ENCODE measurements around the gene MIF4GD.
"Not testable (repeated sequence)": the region's sequence is repeated elsewhere in the genome, so short reads cannot be mapped to it uniquely, and the experiment has no call there.

MIF4GD gene

DNA sequence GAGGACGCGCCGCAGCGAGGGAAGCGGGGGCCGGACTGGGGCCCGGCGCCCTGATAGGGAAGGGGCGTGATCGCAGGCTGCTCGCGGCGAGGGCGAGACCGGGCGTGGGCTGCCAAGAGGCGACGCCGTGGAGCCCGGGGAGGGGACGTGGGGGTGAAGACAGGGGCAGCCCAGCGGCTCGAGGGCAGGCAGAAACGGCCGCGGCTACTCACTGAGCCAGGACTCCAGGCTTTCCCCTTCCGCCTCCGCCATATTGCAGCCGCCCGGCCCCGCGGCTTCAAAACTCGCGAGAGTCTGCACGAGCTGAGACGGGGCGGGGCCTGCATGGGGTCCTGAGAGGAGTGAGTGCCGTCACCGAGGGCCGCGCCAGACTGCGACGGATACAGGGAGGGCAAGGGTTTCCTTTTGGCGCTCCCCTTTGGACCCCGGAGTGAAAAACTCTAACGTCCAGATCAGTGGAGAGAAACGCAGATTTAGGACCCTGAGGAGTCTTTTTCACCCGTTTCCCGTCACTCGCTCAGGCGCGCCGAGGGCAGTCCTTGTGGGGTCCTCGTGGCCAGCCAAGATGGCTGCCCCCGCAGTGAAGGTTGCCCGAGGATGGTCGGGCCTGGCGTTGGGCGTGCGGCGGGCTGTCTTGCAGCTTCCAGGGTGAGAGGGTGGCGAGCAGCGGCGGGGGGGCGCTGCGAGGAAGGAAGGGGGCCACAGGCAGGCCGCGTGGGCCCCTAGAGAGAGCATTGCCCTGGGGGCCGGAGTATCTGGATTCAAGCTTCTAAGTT is 9.5 kb downstream of the MIF4GD start, which contains the start of the genes GGA3 and MRPS7:
Gene GGA3 (minus strand): TSS at position 271 of the 776 bp plus-strand sequence. CDS start 19 bp downstream, at position 252.
Gene MRPS7 (plus strand): TSS at position 544 of the 776 bp plus-strand sequence. CDS start 22 bp downstream, at position 566.
- peak; percentile 91 for DNase-seq (ENCODE audit: low read depth in 1 of 2, low spot score in 1 of 2)

- no peak for DNase-seq (ENCODE audit: low read depth in 1 of 2, low spot score in 1 of 2)
Measured at GRCh38 chr17:75260641-75261335, 10.2 kb downstream of the MIF4GD start.

DNA sequence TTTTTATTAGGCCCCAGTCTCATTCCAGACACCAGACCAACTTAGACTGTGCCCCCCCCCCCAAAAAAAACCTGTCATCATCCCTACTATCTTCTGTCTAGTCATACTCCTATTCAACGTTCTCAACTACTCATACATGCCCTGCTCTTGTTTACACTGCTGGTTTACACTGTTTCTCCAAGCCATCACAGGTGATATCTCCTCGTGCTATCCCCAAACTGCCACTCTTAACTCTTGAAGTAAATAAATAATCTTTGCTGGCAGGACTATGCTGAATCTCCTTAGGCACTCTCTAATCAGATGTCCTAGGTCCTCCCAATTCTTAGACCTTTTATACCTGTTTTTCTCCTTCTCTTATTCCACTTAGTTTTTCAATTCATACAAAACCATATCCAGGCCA is 13.8 kb downstream of the MIF4GD start:
- DNase-seq (ENCODE audit: low read depth in 1 of 2, low spot score in 1 of 2): not testable (repeated sequence)

DNA sequence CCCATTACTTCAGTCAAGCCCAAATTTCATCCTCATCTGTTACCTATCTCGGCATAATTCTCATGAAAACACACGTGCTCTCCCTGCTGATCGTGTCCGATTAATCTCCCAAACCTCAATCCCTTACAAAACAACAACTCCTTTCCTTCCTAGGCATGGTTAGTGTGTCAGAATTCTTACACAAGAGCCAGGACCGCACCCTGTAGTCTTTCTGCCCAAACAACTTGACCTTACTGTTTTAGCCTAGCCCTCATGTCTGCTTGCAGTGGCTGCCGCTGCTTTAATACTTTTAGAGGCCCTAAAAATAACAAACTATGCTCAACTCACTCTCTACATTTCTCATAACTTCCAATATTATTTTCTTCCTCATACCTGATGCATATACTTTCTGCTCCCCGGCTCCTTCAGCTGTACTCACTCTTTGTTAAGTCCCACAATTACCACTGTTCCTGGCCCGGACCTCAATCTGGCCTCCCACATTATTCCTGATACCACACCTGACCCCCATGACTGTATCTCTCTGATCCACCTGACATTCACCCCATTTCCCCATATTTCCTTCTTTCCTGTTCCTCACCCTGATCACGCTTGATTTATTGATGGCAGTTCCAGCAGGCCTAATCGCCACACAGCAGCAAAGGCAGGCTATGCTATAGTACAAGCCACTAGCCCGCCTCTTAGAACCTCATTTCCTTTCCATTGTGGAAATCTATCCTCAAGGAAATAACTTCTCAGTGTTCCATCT is 14.9 kb downstream of the MIF4GD start:
- DNase-seq (ENCODE audit: low read depth in 1 of 2, low spot score in 1 of 2): not testable (repeated sequence)

DNA sequence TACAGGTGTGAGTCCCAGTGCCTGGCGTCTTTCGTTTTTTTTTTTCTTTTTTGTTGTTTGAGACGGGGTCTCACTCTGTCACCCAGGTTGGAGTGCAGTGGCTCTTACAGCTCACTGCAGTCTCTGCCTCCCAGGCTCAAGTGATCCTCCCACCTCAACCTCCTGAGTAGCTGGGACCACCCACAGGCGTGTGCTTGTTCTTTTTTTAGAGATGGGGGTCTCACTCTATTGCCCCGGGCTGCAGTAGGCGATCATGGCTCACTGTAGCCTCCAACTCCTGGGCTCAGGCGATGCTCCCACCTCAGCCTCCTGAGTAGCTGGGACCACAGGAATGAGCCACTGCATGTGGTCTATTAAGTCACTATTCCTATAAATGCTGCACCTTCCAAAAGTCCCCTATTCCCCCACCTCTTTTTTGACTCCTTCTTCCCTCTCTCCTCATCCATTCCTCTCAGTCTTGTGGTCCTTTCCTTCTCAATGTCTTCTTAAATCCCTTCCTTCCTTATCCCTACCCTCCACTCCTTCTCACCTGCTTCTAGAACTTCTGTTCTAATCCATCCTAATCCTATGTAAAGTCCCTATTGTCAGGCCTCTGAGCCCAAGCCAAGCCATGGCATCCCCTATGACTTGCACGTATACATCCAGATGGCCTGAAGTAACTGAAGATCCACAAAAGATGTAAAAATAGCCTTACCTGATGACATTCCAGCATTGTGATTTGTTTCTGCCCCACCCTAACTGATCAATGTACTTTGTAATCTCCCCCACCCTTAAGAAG is 18.8 kb downstream of the MIF4GD start:
- DNase-seq (ENCODE audit: low read depth in 1 of 2, low spot score in 1 of 2): no peak

DNA sequence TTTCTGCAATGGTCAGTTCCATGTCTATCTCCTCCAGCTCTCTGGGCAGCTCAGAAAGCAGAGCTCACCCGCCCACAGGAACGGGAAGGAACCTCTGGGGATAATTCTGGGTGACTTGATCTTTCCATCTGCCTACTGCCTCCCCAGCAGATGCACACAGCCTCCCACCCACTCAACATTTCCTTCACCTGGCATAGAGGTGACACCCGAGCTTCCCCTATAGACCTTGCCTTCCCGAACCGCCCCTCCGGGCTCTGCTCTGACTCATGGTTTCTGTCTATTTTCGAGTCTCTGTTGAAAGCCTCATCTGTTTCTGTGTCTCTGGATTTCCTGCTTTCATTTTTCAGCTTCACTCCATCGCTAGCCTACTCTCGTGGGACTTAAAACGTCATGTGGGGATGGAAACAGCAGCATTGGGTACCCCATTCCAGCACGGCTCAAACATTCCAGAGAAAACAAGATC is 21.0 kb downstream of the MIF4GD start:
- DNase-seq (ENCODE audit: low read depth in 1 of 2, low spot score in 1 of 2): peak; percentile 52 to 66

DNA sequence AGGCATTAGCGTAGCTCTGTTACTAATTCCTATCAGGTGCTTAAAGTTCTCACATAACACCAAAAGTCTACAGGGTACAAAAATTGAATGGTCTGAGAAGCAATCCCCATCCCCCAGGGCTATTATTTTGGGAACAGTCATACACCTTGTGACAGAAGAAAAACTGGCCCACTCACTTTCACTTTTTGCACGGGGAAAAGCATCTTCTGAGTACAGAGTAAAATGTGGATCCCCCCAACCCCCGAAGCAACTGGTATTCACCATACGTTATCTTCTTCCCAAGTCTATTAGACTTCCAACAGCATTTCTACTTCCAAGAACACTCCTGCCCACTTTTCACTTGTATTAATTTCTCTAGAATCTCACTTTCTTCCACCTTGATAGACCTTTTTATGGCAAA is 21.5 kb downstream of the MIF4GD start:
- no peak for DNase-seq (ENCODE audit: low read depth in 1 of 2, low spot score in 1 of 2)

- no peak for DNase-seq (ENCODE audit: low read depth in 1 of 2, low spot score in 1 of 2)
Measured at GRCh38 chr17:75246404-75246803, 24.6 kb downstream of the MIF4GD start.

DNA sequence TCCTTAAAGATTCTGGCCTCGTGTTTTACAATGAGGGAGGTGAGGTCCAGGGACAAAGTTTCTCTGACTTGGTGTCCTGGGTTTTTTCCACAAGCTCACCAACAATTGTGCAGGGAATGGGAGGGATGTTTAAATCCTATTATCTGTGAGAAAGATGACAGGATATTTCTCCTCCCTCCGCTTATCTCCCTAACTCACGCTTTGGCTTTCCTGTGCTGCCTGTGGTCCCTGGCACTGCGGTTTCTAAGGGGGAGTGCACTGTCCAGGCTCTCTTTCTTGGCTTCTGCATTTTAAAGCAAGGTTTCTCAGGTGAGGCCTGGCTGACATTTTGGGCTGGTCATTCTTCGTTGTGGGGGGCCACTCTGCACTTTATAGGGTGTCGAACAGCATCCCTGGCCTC is 26.0 kb downstream of the MIF4GD start:
- no peak for DNase-seq (ENCODE audit: low read depth in 1 of 2, low spot score in 1 of 2)

- no peak for DNase-seq (ENCODE audit: low read depth in 1 of 2, low spot score in 1 of 2)
Measured at GRCh38 chr17:75244133-75244866, 26.7 kb downstream of the MIF4GD start.

DNA sequence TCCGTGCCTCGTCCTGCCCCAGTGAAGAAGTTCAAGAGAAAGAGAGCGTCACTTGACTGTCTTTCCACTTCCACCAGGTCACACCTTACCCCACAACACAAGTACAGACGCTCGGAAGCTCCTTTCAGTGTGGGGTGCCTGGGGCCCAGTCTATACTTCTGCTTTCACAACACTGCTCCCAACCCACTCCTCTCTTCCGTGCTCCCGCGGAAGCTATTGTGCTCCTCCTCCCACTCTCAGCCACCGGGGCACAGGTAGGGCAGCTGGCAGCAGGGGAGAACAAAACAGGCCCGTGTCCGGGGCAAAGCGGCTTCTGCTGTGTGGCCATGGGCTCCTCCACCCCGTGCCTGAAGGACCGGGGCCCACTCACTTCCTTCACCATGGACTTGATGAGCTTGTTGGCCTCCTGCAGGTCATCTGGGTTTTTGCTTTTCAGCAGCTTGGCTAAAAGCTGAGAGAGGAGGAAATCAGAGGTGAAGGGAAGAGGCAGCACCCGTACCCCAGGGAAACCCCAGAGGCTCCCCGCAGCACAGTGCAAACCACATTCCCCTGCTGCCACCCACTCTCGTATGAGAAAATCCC is 28.5 kb downstream of the MIF4GD start:
- DNase-seq (ENCODE audit: low read depth in 1 of 2, low spot score in 1 of 2): peak in 1 of 2 donors; percentile 22

DNA sequence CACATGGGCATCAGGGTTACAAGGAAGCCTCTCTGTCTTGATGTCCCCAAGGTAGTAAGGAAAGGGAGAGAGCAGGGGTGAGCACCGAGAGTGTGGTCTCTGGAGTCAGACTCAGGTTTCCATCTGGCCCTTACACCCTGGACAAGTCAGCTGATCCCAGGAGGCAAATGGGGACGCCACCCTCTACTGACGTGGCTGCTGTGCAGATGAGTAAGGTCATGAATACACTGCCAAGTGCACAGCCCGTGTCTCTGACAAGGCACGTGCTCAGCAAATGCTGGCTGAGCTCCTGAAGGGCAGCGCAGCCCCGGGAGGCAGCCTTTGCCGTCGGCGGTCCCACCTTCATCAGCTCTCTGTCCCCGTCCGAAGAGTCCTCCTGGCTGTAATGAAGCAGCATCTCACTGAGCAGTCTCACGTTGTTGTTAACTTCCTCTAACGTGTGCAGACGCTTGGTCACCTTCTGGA is 29.0 kb downstream of the MIF4GD start:
- no peak for DNase-seq (ENCODE audit: low read depth in 1 of 2, low spot score in 1 of 2)

DNA sequence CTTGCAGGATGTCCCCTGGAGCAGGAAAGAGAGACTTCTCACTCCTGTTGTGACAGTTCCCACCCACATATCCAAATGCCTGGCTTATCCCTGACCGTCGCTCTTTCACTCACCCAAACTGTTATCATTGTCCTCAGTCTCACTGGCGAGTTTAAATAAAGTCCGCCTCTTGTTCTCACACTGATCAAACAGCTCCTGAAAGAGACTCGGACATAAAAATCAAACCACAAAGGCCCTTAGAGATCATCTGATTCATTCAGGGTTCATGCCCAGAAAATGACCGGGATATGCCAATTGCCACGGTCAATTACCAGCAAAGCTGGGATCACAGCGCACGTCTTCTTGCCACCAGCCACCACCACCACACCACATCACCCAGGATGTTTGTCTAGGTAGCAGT is 29.5 kb downstream of the MIF4GD start:
- DNase-seq (ENCODE audit: low read depth in 1 of 2, low spot score in 1 of 2): no peak

DNA sequence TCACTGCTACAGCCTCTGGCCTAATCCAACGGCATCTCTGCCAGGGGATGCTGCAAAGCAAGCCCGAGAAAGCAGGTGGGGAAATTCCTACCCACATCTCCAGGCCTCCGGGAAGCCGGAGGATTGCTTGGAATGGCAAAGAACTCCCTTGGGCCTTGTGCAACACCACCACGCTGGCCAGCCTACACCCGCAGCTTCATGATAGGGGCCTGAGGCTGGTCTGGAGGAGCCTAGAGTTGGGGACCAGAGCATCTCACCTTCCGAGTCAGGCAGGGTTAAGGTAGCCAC is 29.9 kb downstream of the MIF4GD start:
- DNase-seq (ENCODE audit: low read depth in 1 of 2, low spot score in 1 of 2): no peak

- DNase-seq (ENCODE audit: low read depth in 1 of 2, low spot score in 1 of 2): no peak
Measured at GRCh38 chr17:75240394-75241142, 30.5 kb downstream of the MIF4GD start.

- DNase-seq (ENCODE audit: low read depth in 1 of 2, low spot score in 1 of 2): no peak
Measured at GRCh38 chr17:75239778-75240393, 31.1 kb downstream of the MIF4GD start.

DNA sequence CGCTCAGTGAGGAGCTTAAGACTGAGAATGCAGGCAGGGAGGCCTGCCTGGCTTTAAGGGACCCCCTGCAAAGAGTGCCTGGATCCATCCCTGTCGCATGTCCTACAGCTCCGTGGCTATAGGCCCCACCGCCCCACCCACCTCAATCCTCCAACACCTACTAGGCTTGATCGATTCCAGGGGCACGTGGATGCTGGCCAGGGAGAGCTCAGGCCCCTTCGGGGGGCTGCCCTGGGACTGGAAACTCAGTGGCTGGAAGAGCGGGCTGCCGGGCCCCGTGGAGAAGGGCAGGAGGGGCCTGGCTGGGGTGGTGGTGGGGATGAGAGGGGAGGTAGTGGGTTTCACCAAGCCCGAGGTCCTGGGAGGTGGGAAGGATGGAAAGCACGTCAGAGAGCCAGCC is 31.8 kb downstream of the MIF4GD start:
- DNase-seq (ENCODE audit: low read depth in 1 of 2, low spot score in 1 of 2): no peak

GRCh38 chr17:75238684-75239191 is 32.3 kb downstream of the MIF4GD start:
- peak; percentile 27 to 43 for DNase-seq (ENCODE audit: low read depth in 1 of 2, low spot score in 1 of 2)

Data from activated T-helper 1 cell treated with anti-CD3 and anti-CD28 coated beads, Interleukin-2, amount 50 U/mL, for 16 hours (primary cell).